Measurements from ENCODE around the gene BPIFB1. TPM values are rescaled to one million over a fixed set of nuclear protein-coding genes. Genes with fewer than 3 reads are reported as not detected.
A peak's percentile ranks its signal among the peaks of the same experiment; 100 is the strongest.

The BPIFB1 gene
- total and polyA plus RNA-seq, 2 of the 13 experiments (the other 11 are each of a cell fraction or from before 2014, with no cell fraction given), result 0.82 to 4.4 TPM

DNA sequence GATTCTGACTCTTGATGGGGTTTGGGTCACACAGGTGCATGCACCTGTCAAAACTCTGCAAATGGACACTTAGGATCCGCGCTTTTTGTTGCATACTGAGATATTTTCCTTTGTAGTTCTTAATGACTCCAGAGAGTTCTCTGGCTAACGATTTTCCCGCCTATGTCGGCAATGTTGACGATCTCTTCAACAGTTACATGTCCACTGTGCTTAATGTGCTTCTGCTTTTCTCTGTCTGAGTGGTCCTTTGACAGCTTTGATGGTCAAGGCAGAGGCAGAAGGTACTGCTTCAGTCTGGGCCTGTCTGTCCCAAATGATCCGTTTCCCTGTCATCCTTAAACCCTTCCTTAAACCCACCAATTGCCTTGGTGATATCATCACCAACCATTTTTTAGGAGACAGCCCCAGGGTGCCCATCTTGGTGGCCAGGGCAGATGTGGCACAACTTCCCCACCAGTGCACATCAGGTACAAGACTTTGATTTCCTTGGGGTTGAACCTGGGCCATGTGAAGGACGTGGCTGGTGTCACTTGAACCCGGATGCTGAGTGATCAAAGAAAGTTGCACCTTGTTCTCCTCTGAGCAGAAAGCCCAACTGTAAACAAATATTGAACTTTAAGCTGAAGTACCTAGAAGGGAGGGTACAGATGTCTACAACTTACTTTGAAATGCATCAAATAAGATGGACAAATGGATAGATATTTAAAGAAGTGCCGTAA is 10.7 kb upstream of the BPIFB1 start (continued):
- TF ChIP-seq KDM4B (CRISPR knock-in tag; IDR thresholded peaks at IDR 0.05), result no peak
- 0 out of 2 replicates have a peak, but pooled peaks have one; percentile 36 for TF ChIP-seq ESRRA (CRISPR knock-in tag; IDR thresholded peaks at IDR 0.05; ENCODE audit: low read depth)
- TF ChIP-seq ARNT (IDR thresholded peaks at IDR 0.05), result no peak
- TF ChIP-seq MEIS2 (CRISPR knock-in tag; IDR thresholded peaks at IDR 0.05), result peak; percentile 70; the same call in 1 of the 2 replicates
- TF ChIP-seq, protein P1, sequence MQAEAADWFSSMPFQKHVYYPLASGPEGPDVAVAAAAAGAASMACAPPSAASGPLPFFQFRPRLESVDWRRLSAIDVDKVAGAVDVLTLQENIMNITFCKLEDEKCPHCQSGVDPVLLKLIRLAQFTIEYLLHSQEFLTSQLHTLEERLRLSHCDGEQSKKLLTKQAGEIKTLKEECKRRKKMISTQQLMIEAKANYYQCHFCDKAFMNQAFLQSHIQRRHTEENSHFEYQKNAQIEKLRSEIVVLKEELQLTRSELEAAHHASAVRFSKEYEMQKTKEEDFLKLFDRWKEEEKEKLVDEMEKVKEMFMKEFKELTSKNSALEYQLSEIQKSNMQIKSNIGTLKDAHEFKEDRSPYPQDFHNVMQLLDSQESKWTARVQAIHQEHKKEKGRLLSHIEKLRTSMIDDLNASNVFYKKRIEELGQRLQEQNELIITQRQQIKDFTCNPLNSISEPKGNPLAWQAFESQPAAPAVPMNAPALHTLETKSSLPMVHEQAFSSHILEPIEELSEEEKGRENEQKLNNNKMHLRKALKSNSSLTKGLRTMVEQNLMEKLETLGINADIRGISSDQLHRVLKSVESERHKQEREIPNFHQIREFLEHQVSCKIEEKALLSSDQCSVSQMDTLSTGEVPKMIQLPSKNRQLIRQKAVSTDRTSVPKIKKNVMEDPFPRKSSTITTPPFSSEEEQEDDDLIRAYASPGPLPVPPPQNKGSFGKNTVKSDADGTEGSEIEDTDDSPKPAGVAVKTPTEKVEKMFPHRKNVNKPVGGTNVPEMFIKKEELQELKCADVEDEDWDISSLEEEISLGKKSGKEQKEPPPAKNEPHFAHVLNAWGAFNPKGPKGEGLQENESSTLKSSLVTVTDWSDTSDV (CRISPR knock-in tag; IDR thresholded peaks at IDR 0.05), result no peak
- no peak for TF ChIP-seq ZNF496 (CRISPR knock-in tag; IDR thresholded peaks at IDR 0.05; ENCODE audit: insufficient replicate concordance)
- TF ChIP-seq PRPF4 (IDR thresholded peaks at IDR 0.05; ENCODE audit: low read depth, low read length, poor library complexity, severe bottlenecking), result peak; percentile 82
- 0 out of 2 replicates have a peak, but pooled peaks have one; percentile 38 for TF ChIP-seq HES4 (CRISPR knock-in tag; IDR thresholded peaks at IDR 0.05; ENCODE audit: borderline replicate concordance)
- peak; percentile 64 for TF ChIP-seq BCL6 (CRISPR knock-in tag; IDR thresholded peaks at IDR 0.05)
- TF ChIP-seq, protein P2, sequence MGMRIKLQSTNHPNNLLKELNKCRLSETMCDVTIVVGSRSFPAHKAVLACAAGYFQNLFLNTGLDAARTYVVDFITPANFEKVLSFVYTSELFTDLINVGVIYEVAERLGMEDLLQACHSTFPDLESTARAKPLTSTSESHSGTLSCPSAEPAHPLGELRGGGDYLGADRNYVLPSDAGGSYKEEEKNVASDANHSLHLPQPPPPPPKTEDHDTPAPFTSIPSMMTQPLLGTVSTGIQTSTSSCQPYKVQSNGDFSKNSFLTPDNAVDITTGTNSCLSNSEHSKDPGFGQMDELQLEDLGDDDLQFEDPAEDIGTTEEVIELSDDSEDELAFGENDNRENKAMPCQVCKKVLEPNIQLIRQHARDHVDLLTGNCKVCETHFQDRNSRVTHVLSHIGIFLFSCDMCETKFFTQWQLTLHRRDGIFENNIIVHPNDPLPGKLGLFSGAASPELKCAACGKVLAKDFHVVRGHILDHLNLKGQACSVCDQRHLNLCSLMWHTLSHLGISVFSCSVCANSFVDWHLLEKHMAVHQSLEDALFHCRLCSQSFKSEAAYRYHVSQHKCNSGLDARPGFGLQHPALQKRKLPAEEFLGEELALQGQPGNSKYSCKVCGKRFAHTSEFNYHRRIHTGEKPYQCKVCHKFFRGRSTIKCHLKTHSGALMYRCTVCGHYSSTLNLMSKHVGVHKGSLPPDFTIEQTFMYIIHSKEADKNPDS (CRISPR knock-in tag; IDR thresholded peaks at IDR 0.05), result no peak
- TF ChIP-seq ZNF777 (CRISPR knock-in tag; IDR thresholded peaks at IDR 0.05), result no peak
- TF ChIP-seq ZNF335 (CRISPR knock-in tag; IDR thresholded peaks at IDR 0.05), result no peak
- no peak for TF ChIP-seq POLR2AphosphoS2 (IDR thresholded peaks at IDR 0.05; ENCODE audit: low read depth, low read length)
- TF ChIP-seq, protein P3, sequence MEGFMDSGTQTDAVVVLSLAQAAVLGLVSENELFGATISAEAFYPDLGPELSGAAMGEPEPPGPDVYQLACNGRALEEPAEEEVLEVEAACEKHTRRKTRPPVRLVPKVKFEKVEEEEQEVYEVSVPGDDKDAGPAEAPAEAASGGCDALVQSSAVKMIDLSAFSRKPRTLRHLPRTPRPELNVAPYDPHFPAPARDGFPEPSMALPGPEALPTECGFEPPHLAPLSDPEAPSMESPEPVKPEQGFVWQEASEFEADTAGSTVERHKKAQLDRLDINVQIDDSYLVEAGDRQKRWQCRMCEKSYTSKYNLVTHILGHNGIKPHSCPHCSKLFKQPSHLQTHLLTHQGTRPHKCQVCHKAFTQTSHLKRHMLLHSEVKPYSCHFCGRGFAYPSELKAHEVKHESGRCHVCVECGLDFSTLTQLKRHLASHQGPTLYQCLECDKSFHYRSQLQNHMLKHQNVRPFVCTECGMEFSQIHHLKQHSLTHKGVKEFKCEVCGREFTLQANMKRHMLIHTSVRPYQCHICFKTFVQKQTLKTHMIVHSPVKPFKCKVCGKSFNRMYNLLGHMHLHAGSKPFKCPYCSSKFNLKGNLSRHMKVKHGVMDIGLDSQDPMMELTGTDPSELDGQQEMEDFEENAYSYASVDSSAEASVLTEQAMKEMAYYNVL (CRISPR knock-in tag; IDR thresholded peaks at IDR 0.05; ENCODE audit: borderline replicate concordance), result no peak
- TF ChIP-seq KDM1A (CRISPR knock-in tag; IDR thresholded peaks at IDR 0.05), result no peak
- no peak for TF ChIP-seq ZSCAN20 (CRISPR knock-in tag; IDR thresholded peaks at IDR 0.05; ENCODE audit: borderline replicate concordance)
- TF ChIP-seq ZMYM3 (CRISPR knock-in tag; IDR thresholded peaks at IDR 0.05), result peak; percentile 45; the same call in 1 of the 2 replicates
- TF ChIP-seq FOXA3 (CRISPR knock-in tag; IDR thresholded peaks at IDR 0.05), result peak; percentile 74
- peak; percentile 51; the same call in 1 of the 2 replicates for TF ChIP-seq HNF4G (IDR thresholded peaks at IDR 0.05; ENCODE audit: borderline replicate concordance, low read depth, low read length)
- no peak; the same call in 1 of the 2 replicates for TF ChIP-seq HNF4G (CRISPR knock-in tag; IDR thresholded peaks at IDR 0.05; ENCODE audit: borderline replicate concordance, low read depth)

All from HepG2 (cell line).